ENCODE data around the gene LDB2.
"Not testable (repeated sequence)": the region's sequence is repeated elsewhere in the genome, so short reads cannot be mapped to it uniquely, and the experiment has no call there.

Gene LDB2

DNA sequence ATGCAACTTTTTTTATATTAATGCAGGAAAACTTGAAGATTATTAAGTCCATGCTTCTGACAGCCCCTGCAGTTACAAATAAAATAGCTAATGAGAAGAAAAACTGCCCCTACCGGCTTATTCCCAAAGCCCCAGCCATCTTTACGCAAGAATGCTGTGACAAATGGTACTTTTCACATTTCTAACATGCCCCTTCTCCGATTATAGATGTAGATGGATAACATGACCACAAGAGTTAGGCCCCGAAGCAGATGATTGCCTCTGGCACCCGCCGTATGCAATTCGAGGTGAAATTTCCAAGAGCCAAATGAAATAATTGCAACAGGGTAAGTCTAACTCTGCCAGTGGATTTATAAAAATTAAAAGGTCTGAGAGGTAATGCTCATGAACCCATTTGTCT is 352.8 kb downstream of the LDB2 start:
- no peak for DNase-seq (ENCODE audit: low read depth in 3 of 3)

DNA sequence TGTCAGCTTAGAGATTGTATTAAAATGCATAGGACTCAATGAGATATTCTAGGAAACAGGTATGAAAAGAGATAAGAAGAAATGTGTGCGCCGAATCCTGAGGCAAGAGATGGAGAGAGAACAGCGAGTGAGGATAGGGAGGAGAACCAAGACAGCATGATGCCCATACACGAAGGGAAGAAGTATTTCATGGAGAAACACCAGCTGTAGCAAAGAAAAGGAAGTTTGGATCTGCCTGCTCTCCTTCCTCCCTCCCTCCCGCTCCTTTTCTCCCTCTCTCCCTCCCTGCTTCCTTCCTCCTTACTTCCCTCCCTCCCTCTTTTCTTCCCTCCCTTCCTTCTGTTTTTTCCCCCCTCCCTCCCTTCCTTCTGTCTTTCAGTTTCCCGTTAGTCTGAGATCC is 353.6 kb downstream of the LDB2 start:
- DNase-seq (ENCODE audit: low read depth in 3 of 3), result no peak

DNA sequence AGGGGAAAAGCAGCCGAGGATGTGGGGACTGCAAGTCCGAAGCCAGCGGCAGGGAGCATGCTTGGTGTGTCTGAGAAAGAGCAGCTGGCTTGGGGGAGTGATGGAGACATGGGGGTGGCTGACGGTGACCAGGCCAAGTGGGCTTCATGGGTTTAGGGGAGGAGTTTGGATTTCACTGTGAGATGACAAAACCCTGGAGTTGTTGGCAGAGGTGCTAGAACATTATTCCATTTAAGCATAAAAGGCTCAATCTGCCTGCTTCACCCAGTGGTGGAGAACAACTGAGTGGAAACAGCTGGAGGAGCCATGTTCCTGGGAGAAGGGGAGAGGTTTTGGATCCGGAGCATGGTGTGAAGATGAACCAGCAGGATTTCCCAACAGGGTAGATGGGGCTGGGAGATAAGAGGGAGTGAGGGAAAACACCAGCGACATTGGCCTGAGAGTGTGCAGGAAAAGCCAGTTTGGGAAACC is 354.2 kb downstream of the LDB2 start:
- DNase-seq (ENCODE audit: low read depth in 3 of 3), result no peak

DNA sequence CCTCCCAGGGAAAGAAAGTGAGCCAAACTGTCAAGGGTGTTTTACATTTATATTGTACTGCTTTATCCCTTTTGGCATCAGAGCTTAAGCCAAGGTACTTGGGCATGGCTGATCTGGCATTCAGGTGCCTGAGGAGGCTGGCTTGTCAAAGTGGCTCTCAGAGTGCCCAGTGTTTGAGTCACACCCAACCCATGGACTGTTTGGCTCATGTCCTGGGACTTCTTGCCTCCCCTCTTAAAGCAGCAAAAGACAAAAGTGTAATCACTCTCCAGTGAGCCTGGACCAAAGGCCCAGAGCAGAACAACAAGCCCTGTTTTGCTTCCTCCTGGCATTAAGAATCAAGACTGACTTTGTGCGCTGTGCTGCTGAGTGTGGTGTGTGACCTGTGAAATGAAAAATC is 360.5 kb downstream of the LDB2 start:
- DNase-seq (ENCODE audit: low read depth in 3 of 3), result no peak

DNA sequence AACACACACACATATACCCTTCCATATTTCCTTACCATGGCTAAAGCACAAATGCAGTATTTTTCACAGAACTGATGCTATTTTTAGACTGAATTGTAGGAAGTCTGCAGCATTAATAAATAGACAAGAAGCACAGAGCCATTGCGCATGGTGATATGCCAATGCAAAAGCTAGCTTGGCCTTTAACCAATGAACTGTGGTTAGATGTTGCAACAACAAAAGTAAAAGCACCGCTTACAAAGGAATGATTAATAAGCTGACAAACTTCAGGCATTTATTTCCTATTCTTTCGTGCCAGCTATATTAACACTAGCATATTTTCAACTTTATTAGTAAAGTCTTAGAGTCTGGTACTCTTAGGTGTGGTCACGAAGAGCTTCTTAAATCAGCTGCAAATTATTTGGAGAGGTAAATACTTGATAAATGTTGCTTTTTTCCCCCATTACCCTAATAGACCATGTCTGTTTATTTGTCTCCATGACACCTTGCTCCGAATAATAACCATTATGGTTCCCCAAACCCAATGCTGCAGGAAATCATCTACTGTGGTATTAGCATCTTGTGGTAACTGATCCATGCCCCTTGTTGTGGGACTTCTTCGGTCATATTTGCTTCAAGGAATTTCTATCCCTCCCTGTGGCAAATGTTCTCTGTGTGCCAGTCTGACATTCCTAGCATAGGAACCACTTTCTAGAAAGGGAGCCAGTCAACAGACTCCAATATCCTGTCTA is 366.0 kb downstream of the LDB2 start:
- no peak for DNase-seq (ENCODE audit: low read depth in 3 of 3)

DNA sequence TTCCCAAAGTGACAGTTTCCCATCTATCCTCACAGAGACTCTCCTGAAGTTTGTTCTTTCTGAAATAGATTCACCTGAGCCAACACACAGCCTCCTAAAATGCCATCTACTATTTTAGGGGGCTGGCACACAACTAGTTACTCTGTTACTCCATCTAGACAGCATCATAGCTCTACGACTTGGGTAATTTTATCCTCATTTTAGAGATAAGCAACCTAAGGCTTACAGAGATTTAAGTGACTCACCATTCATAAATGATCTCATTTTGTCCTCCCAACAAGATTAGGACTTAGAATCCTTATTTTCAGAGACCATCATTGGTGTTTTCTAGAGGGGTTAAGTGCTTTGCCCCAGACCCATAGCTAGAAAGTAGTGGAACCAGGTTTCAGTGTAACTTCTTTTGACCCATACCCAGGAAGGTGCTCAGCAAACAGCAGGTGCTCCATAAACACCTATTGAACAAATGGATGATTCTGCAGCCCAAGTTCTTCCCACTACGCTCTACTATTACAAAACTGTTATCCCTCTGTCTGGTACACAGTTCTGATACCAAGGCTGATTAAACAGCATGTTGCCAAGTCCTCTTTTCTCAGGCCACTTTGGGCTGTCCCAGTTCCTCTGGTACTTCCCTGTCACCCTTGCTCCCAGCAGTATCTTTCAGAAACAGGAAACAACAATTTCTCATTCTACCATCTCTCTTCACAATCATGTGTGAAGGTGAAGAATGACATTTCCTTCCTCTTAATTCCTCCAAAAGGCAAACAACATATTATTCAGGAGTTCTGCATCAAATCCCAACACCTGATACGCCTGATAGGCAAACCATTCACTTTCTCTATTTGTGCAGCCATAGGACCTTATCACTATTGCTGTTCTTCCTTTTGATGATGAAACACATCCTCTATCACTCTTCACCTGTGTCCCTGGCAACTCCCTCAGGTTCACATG is 367.5 kb downstream of the LDB2 start:
- DNase-seq (ENCODE audit: low read depth in 3 of 3), result no peak

DNA sequence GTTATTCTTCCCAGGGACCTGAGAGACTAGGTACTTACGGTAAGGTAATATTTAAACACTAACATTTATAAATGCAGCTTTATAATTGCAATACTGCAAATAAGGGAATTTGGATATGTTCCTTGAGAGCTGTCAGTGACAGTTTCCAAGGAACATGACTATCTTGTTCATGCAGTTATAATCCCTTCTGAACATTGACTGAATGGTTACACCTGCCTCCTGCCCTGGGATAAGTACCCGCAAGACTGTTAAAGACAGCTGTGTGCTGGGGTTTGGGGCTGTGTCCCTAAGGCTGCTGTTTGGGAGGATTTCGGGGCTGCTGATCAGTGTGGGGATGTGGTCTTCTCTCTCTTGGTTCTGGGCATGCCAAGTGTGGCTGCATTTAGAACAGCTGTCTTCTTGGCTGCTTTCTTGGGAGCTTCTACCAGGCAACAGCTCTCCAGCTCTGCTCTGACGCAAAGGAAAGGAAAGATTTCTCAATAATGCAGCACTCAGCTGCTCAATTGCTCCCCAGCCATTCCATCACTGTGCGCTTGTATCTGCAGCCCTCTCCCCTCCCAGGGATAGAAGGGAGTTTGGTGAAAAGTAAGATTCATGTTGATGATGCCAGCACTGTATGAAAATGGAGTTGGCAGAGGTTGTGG is 373.4 kb downstream of the LDB2 start:
- DNase-seq (ENCODE audit: low read depth in 3 of 3), result no peak

DNA sequence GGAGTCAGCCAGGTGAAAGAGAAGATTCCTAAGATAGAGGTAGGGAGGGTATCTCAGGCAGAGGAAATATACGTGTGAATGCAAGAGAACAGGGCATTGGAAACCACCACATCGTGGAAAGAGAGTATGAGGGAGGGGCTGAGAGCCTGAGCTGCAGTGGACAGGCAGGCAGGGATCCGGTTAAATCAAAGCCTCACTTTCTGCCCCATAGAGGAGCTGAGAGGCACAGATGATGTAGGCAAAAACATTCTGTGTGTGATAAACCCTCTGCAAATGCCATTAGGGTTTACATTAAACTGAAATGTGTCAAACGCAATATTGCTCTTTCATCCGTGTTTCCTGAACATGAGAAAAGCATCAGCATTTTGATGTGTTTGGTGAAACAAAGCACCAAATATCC is 374.0 kb downstream of the LDB2 start:
- DNase-seq (ENCODE audit: low read depth in 3 of 3), result no peak

DNA sequence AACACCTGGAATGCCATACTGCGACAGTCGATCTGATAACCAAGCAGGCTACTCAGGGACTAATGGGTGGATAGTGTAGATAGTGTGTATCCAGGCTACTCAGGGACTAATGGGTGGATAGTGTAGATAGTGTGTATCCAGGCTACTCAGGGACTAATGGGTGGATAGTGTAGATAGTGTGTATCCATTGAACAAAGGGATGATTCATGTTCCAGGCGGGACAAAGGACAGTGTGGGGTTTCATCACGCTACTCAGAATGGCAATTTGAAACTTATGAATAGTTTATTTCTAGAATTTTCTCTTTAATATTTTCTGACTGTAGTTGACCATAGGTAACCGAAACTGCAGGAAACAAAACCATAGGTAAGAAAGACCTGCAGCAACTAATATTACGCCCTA is 374.9 kb downstream of the LDB2 start:
- not testable (repeated sequence) for DNase-seq (ENCODE audit: low read depth in 3 of 3)

DNA sequence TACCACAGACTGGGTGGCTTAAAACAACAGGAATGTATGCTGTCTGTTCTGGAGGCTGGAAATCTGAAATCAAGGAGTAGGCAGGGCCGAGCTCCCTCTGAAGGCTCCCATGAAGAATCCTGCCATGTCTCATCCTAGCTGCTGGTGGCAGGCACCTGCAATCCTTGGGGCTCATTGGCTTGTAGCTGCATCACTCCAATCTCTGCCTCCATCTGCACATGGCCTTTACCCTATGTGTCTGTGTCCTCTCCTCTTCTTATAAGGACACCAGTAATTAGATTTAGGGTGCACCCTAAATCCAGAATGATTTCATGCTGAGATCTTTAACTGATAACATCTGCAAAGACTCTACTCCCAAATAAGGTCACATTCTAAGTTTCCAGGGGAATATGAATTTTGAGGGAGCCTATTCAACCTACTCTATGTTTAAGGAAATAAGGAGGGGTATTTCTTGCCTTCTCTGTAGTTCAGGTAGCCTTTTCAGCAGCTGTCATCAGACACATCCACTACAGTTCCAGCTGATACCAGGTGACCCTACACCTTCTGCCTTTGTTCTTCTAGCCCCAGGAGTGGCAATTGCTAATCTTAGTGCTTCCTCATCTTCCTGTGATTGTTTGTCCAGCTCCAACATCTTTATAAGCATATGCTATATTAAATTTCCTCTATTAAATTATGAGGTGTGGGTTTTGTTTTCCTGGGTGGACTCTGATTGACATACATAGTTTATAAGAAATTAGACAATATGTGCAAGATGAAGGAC is 377.1 kb downstream of the LDB2 start:
- DNase-seq (ENCODE audit: low read depth in 3 of 3), result no peak

DNA sequence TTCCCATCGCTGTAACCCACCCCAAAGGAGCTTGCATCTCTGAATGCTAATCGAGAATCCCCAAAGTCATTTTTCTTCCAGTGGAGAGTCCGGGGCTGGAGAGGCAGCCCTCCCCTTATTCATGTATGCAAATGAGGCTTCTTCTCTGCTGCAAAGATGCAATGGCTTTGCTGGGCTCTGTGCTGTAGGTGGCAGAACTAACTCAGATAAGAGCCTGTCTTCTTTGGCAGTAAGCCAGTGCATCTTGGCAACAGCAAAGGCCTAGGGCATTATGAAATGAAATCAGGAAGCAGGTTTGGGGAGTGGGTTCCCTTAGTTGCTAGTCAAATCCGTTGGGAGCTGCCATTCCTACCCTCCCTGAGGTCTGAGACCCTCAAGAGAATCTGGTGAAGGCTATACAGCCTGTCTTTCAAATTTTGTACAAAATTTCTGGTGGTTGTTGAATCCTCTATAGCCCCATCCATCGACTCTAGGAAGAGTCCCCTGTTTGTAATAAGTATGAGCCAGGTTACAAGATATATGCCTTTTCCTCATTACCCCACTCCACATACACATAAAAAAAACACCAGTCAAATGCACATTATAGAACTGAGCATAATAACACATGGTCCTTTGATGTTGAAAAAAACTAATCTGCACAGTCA is 381.5 kb downstream of the LDB2 start:
- DNase-seq (ENCODE audit: low read depth in 3 of 3), result no peak

DNA sequence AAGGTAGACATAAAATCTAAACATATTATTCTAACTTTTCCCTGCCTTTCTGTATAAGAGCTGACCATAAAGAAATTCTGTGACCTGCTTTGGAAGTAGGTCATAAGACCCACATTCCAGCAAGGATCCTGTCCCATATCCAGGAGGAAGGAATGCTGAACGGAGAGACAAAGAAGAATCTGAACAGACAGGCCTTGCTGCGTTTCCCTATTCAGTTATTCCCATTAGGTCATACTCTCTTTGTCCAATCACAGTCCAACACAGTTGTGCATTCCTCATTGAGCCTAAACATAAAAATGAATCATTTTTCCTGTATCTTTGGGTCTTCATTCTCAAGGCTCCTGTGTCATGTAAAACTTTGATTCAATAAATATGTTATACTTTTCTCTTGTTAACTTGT is 384.6 kb downstream of the LDB2 start:
- DNase-seq (ENCODE audit: low read depth in 3 of 3), result no peak

DNA sequence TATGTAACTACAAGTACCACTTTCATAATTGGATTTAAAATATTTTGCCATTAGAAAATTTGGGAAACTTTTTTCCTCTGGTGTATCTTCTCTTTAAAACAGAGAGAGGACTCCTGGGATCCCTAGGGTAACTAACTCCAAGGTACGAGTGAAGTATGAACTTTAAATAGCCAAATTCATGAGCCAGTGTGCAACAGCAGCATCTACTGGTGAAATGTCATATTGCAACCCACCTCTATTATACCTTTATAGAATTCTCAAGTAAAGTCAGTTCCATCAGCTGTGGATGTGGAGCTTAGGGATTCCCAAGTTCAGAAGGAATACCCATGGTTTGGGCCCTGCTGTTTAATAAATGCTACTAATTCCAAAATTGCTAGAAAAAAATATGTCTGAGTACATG is 389.5 kb downstream of the LDB2 start:
- DNase-seq (ENCODE audit: low read depth in 3 of 3), result no peak

DNA sequence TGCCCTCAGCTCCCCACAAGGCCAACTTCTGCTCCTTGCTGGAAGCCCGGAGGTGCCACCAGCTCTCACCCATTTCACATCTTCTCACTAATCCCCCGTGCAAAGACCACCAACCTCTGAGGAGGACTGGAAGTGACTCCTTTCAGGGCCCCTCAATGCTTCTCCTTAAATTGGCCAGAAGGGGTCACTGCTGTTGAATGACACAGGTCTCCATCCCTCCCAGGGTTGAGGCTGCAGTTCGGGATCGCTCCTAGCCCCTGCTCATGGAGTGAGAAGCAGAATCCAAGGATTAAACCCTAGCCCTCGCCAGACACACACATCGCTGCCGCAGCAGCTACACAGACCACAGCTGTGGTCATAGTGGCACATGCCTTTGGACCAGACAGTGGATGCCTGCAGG is 392.7 kb downstream of the LDB2 start:
- no peak for DNase-seq (ENCODE audit: low read depth in 3 of 3)

DNA sequence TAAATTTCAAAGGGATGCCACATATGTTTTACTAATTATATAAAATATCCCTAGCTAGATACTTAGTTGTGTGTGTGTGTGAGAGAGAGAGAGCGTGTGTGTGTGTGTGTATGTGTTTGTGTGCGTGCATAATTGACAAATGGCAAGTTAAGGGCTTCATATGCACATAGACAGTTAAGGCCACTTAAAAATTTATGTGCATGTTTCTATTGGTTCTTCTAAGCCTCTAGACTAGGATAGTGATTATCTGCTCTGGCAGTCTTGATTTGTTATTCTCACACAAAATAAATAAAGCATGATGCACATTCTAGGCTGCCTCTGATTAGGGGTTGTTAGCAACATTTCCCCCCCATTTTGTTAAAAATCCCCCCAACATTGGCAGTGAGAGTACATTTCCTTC is 393.2 kb downstream of the LDB2 start:
- no peak for DNase-seq (ENCODE audit: low read depth in 3 of 3)

DNA sequence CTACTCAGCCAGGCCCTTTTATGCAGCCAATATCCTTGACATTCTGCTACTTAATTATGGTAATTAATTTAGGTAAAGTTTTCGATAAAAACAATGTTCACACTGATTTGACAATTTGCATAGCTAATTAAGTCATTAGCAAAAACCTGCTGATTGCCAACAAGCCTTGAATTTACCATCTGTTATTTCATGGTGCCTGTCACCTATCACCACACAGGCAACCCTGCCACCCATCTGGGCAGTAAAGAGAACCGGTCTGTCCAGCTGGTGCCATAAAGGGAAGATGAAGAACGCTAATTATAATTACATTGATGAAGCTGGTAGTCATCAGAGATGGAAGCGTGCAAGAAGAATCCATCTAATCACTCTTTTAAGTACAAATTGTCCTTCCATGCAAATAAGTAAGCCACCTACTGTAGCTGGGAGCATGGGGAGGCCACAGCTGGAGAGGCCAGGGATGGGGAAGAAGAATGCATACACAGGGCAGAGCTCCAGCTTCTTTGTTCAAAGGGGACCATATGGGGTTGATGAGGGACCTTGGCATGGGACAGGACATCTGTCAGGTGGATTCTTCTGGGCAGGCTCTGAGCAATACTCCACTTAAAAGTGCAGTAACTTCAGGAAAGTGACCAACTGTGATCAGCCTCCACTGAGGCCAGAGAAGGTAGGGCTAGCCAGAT is 394.9 kb downstream of the LDB2 start:
- no peak for DNase-seq (ENCODE audit: low read depth in 3 of 3)

DNA sequence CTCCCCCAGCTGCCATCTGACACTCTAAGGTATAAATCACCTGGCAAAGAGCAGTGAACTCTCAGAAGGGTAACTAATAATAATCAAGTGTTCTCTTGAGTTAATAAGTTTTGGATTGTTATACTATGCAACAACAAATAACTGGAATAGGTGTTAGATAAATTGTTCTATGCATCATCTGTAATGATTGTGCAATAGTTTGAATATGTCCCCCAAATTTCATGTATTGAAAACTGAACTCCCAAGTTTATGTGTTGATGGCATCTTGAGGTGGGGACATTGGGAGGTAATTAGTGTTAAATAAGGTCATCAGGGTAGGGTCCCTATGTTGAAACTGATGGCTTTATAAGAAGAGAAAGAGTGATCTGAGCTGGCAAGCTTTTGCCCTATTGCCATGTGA is 399.5 kb downstream of the LDB2 start:
- DNase-seq (ENCODE audit: low read depth in 3 of 3), result no peak

DNA sequence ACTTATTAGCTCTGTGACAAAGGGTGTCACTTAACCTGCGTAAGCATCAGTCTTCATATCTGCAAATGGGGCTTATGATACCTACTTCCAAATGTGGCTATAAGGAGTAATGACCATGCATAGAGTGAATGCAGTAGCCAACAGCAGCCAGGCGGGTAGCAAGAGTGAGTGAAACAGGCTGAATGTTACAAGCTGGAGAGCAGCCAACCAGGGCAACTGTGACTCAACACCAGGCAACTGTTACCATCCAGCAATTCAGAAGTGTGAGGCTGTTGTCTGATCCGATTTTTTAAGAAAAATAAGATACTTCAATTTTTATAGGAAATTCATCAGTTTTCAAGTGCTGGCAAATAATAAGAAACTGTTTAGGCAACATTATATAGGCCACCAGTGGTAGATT is 401.9 kb downstream of the LDB2 start:
- DNase-seq (ENCODE audit: low read depth in 3 of 3), result no peak

DNA sequence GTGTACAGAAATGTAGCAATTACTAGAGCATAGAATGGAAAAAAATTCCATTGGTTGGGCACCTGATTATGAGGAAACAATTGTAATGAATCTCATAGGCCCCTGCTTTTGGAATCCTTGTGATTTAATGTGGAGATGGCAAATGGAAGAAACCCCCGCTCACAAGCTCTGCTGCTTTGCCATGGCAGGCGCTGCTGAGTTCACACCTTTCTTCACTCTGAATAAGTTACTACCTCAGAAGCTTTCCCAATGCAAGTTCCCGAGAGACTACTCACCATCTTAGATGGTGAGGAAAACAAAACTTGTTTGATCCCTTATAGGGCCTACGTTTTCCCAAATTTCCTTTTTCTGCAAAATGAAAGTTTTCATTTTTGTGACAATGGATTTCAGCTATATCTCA is 405.6 kb downstream of the LDB2 start:
- no peak for DNase-seq (ENCODE audit: low read depth in 3 of 3)

DNA sequence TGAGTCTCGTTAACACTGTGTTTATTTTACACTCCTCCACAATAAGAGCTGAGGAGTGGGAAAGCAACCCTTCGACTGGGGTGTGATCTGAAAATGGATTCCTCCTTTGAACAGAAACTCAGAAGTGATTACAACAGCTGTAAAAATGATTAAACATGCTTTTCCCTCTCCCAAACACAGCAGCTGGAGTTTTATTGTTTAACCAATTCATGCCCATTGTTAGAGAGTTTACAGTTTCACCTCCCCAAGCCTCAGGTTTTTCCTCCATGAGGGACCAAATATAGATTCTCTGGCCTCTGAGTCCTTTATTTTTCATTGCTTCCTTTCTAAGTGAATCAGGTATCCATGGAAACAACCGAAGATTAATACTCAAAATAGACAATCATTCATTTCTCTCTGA is 409.2 kb downstream of the LDB2 start:
- no peak for DNase-seq (ENCODE audit: low read depth in 3 of 3)

DNA sequence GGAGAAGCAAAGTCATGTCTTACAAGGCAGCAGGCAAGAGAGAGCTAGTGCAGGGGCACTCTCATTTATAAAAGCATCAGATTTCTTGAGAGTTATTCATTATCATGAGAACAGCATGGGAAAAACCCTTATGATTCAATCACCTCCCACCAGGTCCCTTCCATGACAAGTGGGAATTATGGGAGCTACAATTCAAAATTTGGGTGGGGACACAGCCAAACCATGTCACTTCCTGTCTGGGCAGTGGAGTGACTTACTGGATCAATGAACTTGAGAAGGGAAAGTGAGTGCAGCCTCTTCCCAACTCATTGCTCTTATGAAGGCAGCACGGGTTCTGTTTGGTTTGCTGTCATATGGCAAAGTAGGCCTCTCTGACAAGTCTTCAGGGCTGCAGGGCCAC is 410.4 kb downstream of the LDB2 start:
- no peak for DNase-seq (ENCODE audit: low read depth in 3 of 3)

All from stimulated activated CD4-positive, alpha-beta T cell treated with anti-CD3 and anti-CD28 coated beads, TNF-alpha, amount 100 ng/mL, for 48 hours (primary cell).